Measurements from ENCODE around the gene MAP3K6.
"Not testable (repeated sequence)": the region's sequence is repeated elsewhere in the genome, so short reads cannot be mapped to it uniquely, and the experiment has no call there.

Gene MAP3K6, protein sequence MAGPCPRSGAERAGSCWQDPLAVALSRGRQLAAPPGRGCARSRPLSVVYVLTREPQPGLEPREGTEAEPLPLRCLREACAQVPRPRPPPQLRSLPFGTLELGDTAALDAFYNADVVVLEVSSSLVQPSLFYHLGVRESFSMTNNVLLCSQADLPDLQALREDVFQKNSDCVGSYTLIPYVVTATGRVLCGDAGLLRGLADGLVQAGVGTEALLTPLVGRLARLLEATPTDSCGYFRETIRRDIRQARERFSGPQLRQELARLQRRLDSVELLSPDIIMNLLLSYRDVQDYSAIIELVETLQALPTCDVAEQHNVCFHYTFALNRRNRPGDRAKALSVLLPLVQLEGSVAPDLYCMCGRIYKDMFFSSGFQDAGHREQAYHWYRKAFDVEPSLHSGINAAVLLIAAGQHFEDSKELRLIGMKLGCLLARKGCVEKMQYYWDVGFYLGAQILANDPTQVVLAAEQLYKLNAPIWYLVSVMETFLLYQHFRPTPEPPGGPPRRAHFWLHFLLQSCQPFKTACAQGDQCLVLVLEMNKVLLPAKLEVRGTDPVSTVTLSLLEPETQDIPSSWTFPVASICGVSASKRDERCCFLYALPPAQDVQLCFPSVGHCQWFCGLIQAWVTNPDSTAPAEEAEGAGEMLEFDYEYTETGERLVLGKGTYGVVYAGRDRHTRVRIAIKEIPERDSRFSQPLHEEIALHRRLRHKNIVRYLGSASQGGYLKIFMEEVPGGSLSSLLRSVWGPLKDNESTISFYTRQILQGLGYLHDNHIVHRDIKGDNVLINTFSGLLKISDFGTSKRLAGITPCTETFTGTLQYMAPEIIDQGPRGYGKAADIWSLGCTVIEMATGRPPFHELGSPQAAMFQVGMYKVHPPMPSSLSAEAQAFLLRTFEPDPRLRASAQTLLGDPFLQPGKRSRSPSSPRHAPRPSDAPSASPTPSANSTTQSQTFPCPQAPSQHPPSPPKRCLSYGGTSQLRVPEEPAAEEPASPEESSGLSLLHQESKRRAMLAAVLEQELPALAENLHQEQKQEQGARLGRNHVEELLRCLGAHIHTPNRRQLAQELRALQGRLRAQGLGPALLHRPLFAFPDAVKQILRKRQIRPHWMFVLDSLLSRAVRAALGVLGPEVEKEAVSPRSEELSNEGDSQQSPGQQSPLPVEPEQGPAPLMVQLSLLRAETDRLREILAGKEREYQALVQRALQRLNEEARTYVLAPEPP (N-terminal part only)

DNA sequence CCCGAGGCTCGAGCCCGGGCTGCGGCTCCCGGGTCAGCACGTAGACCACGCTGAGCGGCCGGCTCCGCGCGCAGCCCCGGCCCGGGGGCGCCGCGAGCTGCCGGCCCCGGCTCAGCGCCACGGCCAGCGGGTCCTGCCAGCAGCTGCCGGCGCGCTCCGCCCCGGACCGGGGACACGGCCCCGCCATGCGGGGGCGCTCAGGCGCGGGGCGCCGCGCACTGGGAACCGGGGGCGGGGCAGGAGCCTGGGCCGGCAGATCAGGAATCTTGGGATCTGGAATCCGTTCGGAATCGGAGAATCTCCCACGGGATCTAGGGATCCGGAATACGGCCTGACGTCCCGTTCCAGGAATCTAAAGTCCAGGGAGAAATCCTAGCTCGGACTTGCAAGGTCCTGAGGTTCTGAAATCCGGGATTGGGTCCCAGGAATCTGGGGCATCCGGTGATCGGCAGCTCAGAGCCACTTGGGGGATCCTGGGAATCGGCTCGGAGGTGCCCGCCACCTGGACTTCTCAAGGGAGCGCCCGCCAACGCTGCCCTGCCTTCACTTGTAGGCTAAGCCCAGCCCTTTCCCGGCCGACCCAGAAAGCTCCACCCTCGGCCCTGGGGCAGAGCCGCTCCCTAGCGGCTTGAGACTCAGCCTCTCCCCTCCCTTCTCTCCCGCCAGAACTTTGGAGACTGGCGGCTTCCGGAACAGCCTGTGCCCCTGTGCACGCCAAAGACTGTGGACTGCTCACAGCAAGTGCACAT is at the start of gene MAP3K6:
Gene MAP3K6, minus strand, starts transcription at position 551 of the 749 bp plus-strand sequence. Its CDS starts 364 bp downstream, at position 187.
- DNase-seq = peak; percentile 64

DNA sequence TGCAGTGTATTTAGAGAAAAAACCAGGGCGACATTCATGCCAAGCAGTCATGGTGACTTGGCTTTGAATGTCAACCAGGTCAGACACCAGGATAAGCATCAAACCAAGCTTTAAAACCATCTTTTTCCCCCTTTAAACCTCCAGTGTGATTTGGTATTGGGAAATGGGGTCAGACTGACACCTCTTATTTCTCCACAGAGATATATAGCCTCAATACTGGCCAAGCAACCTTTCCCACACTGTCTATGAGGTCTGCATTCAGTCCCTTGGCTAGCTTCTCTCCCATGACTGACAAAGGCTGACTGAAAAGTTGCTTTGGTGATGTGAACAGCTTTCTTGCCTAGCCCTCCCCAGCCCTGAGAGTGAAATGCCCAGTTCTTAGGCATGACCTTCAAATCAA is 47.3 kb upstream of the MAP3K6 start:
- no peak for DNase-seq

DNA sequence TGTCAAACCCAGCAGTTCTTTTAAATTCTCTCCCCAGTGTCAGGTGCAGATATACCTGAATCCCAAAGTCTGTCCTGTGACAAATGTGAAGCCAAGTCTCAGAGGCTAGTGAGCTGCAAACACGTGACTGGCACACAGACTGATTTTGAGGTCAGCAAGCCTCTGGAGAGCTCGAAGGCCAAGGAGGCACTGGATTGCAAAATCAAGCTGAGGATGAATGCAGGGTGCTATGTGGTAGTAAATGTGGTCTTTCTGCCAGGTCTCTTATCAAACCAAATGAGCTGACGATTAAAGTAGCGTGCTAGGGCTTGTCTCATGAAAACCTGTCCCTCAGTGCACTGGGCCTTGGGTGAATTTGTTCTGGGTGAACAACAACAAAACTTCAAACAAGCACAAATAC is 46.2 kb upstream of the MAP3K6 start:
- no peak for DNase-seq

DNA sequence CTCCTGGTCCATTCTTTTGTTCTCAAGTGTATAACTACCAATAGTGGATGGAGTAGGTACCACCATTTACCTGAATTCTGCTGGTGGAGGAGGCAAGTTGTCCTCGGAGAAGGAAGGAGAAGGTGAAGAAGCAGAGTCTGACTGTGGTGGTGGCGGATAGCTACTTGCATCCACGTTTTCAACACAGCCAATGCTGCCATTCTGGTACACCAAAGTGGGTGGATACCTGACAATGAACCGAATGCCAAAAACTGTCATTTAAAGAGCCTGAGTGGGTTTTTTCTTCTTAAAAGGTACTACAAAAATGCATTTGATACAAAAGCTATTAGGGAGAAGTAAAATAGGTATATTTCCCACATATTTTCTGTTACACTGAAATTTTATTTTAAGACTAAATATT is 45.7 kb upstream of the MAP3K6 start:
- DNase-seq = no peak

DNA sequence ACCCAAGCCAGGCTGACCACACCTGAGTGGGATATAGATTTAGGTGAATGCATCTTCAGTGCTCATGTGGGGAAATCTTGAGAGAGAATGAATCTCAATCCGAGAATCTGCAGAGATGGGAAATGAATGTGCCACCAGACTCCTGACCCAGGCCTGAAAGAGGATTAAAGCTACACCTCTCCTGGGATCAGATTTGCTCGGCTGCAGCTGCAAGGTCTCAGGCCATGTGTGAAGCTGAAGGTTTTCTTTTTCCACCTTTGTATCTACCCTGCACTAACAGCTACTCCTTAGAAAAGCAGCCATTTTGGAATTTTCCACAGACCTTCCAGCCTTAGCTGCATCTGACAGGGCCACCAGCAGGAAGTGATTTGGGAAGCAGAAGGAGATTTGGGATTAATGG is 43.9 kb upstream of the MAP3K6 start:
- no peak for DNase-seq

DNA sequence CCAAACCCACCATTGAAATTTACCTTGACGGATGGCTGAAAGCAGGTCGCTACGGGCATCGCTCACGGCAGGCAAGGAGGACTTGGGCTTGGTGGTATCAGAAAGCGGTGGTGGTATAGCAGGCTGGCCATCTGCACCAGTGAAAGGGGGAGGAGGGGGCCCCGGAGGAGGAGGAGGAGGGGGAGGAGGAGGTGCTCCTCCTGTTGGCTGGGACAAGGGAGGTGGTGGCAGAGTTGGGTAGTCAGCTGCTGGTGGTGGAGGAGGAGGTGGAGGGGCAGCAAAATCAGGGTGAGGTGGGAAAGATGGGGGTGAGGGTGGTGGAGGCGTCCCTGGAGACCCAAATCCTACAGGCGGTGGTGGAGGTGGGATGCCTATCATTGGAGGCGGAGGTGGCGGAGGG is 42.9 kb upstream of the MAP3K6 start:
- DNase-seq = no peak

DNA sequence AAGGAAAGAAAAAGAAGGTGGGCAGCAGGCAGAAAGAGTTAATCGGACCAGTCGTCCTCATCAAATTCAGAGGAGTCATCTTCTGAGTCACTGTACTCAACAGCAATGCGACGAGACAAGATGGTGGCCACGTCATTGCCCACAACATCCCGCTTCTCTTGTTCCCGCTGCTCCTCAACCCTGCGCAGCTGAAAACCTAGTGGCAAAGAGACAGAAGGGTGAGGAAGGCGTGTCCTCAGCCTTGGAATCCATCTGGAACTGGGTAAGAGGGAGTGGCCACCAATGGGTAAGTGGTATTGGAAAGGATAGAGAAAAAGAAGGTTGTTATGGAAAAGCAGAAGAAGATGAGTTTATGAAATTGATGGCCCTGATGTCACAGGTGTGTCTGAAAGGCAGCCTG is 41.4 kb upstream of the MAP3K6 start:
- no peak for DNase-seq

DNA sequence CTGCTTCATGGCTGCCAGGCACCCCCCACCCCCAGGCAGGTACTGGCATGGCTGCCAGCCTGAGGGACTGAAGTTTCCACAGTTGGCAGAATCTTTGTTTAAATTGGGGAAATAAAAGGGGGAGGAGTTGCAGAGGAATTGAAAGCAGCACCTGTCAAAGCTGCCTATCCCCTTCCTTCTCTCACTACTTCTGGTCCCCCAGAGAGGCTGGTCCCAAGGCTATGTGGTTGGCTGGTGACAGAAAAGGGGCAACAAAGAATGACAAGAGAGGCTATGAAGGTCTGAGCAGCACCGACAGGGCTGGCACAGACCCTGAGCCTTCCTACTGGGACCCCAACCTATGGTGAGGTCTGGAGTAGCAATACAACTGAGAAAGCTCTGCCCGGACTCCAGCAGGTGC is 40.0 kb upstream of the MAP3K6 start:
- DNase-seq = not testable (repeated sequence)

DNA sequence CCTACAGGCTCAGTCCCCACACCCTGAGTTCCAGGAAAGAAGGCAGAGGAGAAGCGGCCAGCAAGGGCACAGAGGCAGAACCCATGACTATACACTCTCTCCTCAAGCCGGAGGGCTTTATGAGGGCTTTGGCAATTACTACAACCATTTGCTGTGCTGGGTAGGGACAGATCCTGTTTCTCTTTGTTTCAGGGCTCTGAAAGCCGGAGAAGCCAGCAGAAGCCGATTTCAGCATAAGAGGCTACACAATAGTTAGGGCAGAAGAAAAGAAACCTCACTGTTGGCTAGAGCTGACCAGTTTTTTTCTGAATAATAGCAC is 39.6 kb upstream of the MAP3K6 start:
- DNase-seq = no peak

DNA sequence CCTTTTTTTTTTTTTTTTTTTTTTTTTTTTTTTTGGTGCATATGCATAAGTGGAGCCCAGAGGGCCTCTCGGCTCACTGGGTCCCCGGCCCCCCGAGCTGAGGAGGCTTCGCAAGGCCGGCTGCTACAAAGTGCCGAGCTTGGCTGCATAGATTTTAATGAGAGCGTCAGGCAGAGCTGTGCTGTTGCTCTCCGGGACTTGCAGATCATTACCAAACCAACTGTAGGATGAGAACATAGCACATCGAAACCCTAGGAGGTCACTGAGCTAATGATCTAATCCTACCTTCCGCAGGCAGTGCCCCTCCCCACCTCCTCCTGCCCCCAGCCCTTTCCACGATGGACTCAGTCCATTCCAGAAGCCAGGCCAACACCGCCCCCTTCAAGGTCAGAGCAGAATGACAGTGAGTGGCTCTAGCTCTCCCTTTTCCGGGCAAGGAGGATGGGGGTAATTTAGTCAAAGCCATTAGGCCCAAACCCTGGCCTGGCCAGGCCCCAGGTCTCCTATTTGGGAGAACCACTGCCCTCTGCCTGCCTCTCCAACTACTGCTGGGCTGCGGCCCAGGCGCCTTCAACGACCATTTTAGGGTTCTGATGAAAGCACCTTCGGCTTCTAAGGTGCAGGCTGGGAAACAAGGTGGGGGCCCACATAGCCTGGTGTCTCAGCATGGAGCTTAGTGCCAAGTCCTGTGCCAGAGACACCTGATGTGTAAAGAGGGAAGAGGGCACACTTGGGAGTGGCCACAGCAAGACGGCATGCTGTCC is 39.0 kb upstream of the MAP3K6 start:
- DNase-seq = not testable (repeated sequence)

DNA sequence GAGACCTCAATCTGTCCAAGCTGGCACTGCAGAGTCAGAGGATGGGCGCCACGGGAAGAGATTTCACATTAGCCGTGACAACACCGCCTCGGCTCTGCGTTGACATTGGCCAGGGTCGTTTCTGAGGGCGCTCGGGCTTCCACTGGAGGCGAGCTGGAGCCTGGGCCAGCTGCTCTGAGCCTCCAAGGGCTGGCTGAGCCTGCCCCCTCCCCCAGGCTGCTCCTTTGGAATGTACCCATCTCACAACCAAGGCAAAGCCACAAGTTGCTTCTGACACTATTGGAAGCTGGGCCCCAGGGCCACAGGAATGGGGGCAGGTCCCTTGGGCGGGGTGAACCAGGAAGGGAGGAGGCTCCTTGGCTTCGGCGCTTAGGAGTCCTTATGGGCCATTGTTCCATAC is 38.3 kb upstream of the MAP3K6 start:
- no peak for DNase-seq

DNA sequence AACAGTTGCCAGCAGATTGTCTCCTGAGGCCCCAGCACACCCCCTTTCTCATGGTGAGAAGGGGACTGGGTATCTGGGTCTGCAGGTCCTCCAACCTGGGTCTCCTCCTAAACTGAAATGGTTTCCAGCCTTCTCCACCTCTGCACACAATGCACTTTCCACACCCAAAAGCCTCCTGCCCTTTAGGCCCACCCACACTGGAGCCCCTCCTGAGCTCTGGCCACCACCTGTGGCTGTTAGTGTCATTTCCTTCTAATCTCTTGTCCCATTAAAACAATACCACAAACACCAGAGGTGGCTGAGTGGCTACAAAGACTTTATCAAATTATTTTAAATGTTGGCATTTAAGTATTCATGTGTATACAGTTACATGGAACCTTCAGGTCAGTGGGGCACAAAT is 37.2 kb upstream of the MAP3K6 start:
- no peak for DNase-seq

DNA sequence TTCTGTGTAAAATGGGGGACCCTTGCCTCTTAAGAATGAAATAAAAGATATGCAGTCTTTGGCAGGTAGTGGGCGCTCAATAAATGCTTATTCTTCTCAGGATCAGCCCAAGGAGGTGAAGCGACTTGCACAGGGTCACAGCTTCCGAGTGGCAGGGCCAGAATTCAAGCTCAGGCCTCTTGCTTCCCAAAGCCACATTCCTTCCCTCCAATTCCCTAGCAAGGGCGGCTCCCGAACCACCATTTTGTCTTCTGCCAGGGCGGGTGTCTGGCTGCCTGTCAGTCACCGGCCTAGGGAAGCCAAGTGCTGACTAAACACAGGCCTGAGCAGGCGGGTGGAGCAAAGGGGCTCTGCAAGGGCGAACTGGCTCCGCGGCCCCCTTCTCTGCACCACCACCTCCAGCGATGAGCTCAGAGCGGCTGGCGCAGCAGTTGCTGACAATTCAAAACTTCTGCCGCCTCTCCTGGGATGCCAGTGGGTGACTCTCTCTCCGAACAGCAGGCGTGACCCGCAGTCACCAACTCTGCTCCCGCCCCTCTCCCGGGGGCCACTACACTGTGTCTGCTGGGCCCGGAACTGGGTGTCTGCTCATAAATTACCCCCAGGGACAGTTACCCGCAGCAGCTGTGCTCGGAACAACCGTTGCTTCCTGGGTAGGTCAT is 36.4 kb upstream of the MAP3K6 start:
- DNase-seq = peak; percentile 47

DNA sequence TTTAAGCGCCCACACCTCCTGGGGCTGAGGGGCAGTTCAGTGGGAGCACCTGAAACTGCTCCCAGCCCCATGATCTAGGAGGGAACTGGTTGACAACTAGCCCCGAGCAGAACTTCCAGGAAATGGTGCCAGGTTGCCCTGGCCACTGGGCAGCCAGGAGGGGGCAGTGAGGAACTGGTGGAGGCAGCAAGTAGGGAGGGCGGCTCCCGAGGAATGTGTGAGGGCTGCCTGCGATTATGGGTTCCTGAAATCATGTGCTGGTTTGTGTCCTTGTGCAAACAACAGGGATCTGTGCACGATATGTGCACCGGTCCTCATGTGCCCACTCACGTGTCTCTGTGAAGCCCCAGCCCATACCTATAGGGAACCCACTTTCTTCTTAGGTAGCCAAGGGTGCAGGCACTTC is 35.6 kb upstream of the MAP3K6 start:
- peak; percentile 50 for DNase-seq

DNA sequence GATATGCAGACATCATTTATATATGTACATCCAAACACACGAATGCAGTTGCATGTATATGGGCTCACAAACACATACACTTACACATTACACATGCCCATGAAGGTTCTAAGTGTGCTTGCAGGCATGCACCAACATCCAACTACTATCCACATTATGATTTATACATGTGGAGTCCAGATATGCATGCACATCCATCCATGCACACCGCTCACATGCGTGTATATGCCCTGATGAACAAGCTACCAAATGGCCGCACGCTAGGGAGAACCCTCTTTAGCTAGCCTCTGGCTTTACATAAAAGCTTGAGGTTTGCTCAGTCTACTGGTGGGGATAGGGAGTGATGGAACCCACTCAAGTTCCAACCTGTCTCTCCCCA is 34.2 kb upstream of the MAP3K6 start:
- no peak for DNase-seq

DNA sequence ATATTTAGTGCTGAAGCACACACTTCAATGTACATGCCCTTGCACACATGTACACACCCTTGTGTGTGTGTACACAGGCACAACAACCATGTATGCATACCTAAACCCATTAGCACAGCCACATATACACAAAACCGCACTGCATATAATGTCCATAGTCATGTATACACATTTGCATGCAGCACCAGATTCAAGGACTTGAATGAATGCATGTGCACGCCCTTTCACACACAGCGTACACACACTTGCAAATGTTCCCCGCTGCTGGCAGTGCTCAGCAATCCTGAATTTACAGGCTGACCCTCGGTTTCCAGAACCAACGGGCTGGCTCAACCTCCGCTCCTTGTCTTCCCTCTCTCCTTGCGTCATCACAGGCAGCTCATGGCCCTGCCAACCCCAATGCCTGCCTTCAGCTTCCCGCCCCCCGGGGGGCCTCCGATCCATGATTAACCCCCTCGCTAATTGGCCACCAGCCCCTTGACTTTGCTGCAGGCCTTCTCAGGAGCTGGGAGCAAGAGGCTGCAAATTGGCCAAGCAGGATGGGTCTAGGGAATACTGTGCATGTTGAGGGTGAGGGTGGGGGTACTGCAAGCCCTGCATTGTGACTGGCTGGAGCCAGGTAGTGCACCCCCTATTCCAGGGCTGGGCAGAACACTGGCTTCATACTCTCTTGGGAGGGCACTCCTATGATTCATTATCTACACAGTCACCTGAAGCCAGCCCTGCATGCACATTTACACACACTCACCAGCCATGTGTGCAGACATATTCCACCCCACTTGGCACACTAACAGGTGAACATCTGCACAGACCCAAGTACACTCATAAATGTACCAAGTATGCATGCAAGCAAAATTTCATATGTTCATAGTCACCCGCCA is 33.6 kb upstream of the MAP3K6 start:
- no peak for DNase-seq

DNA sequence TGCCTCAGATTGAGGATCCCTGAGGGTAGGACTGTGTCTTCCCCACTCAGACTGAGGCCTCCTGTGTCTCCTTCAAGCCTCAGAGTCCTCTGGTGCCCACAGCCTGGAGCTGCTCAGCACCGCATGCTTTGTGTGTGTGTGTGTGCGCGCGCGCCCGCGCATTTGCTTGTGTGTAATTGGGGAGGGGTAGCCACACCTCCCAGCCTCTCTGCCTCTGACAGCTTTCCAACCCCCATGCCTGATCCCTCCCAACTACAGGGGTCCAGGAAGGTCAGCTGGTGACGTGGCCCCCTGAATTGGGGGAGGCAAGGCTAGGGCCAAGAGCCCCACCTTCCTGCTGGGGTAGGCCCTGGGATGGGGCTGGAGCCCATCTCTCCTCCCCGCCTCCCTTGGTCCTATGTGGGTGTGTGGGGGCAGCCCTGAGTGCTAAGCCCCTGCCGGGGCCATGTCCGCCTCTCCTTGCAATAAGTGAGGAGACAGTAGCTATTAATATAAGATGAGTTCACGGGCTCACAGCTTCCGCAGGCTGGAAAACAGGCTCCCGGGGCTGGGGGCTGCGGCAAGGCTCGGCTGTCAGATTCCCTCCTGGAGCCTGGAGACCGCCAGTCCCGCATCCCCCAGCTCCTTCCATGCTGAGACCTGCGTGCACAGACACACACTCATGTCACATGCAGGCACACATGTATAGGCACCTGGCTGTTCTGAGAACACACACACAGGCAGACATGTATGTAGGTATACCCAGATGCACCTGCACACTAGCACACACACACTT is 32.7 kb upstream of the MAP3K6 start:
- DNase-seq = no peak

DNA sequence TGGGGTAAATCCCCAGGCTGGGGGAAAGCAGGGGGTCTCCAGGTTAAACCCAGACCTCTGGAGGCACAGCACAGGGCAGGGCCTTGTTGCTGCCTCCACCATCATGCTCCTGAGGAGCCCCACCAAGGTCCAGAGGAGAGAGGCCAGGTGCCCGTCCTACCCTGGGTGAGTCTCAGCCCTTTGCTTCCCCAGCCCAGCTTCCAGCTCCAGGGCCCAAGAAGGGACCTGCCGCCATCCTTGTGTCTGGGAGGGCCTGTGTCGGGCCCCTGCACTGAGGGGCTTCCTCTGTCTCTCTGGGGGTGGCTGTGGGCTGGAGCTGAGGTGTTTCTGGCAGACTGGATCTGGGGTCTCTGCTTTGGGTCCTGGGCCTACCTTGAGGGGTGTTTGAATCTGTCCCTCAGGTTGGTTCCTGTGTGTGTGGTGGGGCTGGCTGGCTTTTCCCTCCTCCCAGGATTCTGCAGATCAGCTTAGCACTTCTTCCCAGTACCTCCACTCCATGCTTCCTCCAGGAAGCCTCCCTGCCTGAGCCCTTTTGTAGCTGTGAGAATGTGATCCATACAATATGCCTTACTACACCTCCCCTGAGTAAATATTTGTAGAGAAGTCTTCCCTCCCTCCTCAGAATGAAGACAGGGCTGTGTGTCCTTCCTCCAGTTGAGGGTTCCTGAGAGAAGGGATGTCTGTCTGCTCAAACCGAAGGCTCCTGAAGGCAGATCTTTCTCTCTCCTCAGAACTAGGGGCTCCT is 31.8 kb upstream of the MAP3K6 start:
- no peak for DNase-seq

DNA sequence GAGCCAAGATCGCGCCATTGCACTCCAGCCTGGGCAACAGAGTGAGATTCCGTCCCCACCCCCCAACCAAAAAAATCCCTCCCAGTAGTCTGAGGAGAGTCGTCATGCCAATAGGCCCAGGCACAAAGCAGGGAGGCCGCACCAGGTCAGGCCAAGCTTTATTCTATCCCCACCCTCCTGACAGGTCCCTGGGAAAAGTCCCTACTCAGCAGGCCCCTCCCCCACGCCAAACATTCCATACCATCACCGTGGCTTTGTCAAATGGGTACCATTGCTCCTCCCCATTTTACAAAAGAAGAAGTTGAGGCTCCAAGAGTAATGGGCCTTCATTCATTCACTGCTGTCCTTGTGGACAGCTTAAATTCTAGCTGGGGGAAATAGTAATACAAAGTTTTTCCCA is 31.0 kb upstream of the MAP3K6 start:
- no peak for DNase-seq
